Keratinocyte (primary cell): ENCODE measurements around the gene PASD1. TPM values are rescaled to one million over a fixed set of nuclear protein-coding genes. Genes with fewer than 3 reads are reported as not detected.

Source experiments
- DNase-seq: peaks from one replicate; pipeline ENCODE4 v3.0.0-alpha.2; 2011; ENCODE audit warnings: low read depth, missing footprints, low spot score
- FAIRE-seq: peaks from 2 replicates; lab custom pipeline; 2011; peaks lifted over from hg19 to GRCh38; lab: Jason Lieb, UNC
- H2AFZ ChIP-seq: 2 replicates; pipeline ENCODE4 v1.6.0; 2012; ENCODE audit warnings: low read length, control low read depth, inconsistent platforms; ENCODE audit not compliant: control insufficient read depth
- H3K27ac ChIP-seq: 2 replicates; pipeline ENCODE4 v1.5.1; 2011; ENCODE audit warnings: low read length; ENCODE audit not compliant: control insufficient read depth, insufficient read depth
- H3K27me3 ChIP-seq: 3 replicates; pipeline ENCODE4 v1.6.0; 2011; ENCODE audit warnings: low read length; ENCODE audit not compliant: control insufficient read depth, insufficient read depth; ENCODE audit errors: extremely low read depth
- H3K36me3 ChIP-seq, 2 experiments: 2 replicates in 1 of 2; 3 replicates in 1 of 2; pipeline ENCODE4 v1.5.1; 2011; ENCODE audit warnings: low read length in 2 of 2, mild to moderate bottlenecking in 1 of 2; ENCODE audit not compliant: control insufficient read depth in 2 of 2, insufficient read depth in 2 of 2; ENCODE audit errors: extremely low read depth in 1 of 2
- H3K4me1 ChIP-seq: 3 replicates; pipeline ENCODE4 v1.5.1; 2011; ENCODE audit warnings: low read length; ENCODE audit not compliant: control insufficient read depth, insufficient read depth; ENCODE audit errors: extremely low read depth
- H3K4me2 ChIP-seq: 3 replicates; pipeline ENCODE4 v1.6.0; 2011; ENCODE audit warnings: low read depth, low read length; ENCODE audit not compliant: control insufficient read depth, insufficient read depth; ENCODE audit errors: extremely low read depth
- H3K4me3 ChIP-seq, 3 experiments: fragments of 200-600 bp in 1 of 3; sonication (generic) in 1 of 3; 2 replicates in 2 of 3; 3 replicates in 1 of 3; pipeline ENCODE4 v1.5.1; 2011 to 2016; ENCODE audit warnings: low read length in 3 of 3, mild to moderate bottlenecking in 3 of 3, control low read depth in 2 of 3, inconsistent platforms in 1 of 3, low read depth in 1 of 3, mixed read lengths in 1 of 3, mixed run types in 1 of 3, moderate library complexity in 1 of 3; ENCODE audit not compliant: control insufficient read depth in 2 of 3, insufficient read depth in 2 of 3; ENCODE audit errors: extremely low read depth in 1 of 3
- H3K79me2 ChIP-seq: 2 replicates; pipeline ENCODE4 v1.6.0; 2012; ENCODE audit warnings: low read length; ENCODE audit not compliant: control insufficient read depth, insufficient read depth
- H3K9ac ChIP-seq: 3 replicates; pipeline ENCODE4 v1.6.0; 2011; ENCODE audit warnings: low read length; ENCODE audit not compliant: control insufficient read depth, insufficient read depth; ENCODE audit errors: extremely low read depth
- H3K9me1 ChIP-seq: 3 replicates; pipeline ENCODE4 v1.6.0; 2011; ENCODE audit warnings: low read length; ENCODE audit not compliant: control insufficient read depth, insufficient read depth; ENCODE audit errors: extremely low read depth
- H3K9me3 ChIP-seq: 2 replicates; pipeline ENCODE4 v1.5.1; 2012; ENCODE audit warnings: low read depth, low read length; ENCODE audit not compliant: control insufficient read depth
- H4K20me1 ChIP-seq: 3 replicates; pipeline ENCODE4 v1.6.0; 2011; ENCODE audit warnings: low read length; ENCODE audit not compliant: control insufficient read depth, insufficient read depth; ENCODE audit errors: extremely low read depth
- EZH2 ChIP-seq: IDR thresholded peaks from one replicate; pipeline ENCODE4 v1.6.1; 2012; ENCODE audit warnings: inconsistent platforms, mild to moderate bottlenecking, low read length, moderate library complexity
- dilution Hi-C: fragments of 300-500 bp; cut with MboI; formaldehyde crosslinking; loops from one replicate; pipeline ENCODE4 v1.7.0; 2020; ENCODE audit warnings: low sequenced_read_pairs; ENCODE audit not compliant: extremely low pct_ligation_motif_present
- polyA plus RNA-seq, 5 experiments: library from polyadenylated mRNA; depleted of rRNA in 3 of 5; stranded (reverse) in 3 of 5; stranded (forward) in 1 of 5; unstranded in 1 of 5; fragments of >200 nt; gene quantifications; 1 replicate in 1 of 5; 2 replicates in 3 of 5; 3 replicates in 1 of 5; pipeline versions ENCODE4 v1.2.1 to v1.2.3, GENCODE V29; 2011 to 2012; ENCODE audit warnings: missing spikeins in 2 of 5, low read depth in 1 of 5, low replicate concordance in 1 of 5
- TF ChIP-seq, protein P1 (sequence below), 3 experiments: IDR thresholded peaks in 1 of 3; conservative IDR thresholded peaks in 1 of 3; optimal IDR thresholded peaks in 1 of 3; 2 replicates in 2 of 3; 3 replicates in 1 of 3; pipeline versions ENCODE3 to v1.5.1; 2011; ENCODE audit warnings: low read length in 3 of 3, mild to moderate bottlenecking in 3 of 3, moderate library complexity in 2 of 3, control low read depth in 1 of 3, inconsistent platforms in 1 of 3; ENCODE audit not compliant: insufficient read depth in 2 of 3; ENCODE audit errors: extremely low read depth in 1 of 3

PASD1 gene
- polyA plus RNA-seq, 1 donor (not counting 4 experiments of a cell fraction or from before 2014, with no cell fraction given) = not detected

DNA sequence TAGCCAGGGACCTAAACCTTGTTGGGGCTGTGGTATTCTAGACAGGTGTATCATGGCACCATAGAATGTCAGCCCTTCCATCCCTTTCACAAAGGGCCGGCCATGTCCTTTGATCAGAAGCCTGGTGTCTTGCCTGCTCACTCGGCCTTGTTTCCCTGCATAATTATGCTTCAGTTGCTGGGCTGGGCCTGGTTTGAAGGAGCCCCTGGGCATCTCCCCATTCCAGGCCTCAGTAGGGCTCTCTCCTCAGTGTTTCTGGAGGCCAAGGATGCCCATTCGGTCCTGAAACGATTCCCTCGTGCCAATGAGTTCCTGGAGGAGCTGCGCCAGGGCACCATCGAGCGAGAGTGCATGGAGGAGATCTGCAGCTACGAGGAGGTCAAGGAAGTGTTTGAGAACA is 136.3 kb downstream of the PASD1 start:
- Histone ChIP-seq H3K4me1 (no peaks in the 10 kb centered on the region), H3K36me3 (no peaks in the 10 kb centered on the region), H3K27ac (no peak overlapping the region), H3K4me3 (no peak overlapping the region), H3K9me1 (no peaks in the 10 kb centered on the region), H3K79me2 (no peaks in the 10 kb centered on the region), H2AFZ (no peak overlapping the region), H4K20me1 (no peaks in the 10 kb centered on the region), H3K4me2 (no peak overlapping the region), H3K27me3 (peaks cover 4% of the 10 kb centered on the region), H3K9me3 (no peaks in the 10 kb centered on the region), H3K9ac (no peak overlapping the region)
- dilution Hi-C loops = no loop called here
- TF ChIP-seq, protein P1, sequence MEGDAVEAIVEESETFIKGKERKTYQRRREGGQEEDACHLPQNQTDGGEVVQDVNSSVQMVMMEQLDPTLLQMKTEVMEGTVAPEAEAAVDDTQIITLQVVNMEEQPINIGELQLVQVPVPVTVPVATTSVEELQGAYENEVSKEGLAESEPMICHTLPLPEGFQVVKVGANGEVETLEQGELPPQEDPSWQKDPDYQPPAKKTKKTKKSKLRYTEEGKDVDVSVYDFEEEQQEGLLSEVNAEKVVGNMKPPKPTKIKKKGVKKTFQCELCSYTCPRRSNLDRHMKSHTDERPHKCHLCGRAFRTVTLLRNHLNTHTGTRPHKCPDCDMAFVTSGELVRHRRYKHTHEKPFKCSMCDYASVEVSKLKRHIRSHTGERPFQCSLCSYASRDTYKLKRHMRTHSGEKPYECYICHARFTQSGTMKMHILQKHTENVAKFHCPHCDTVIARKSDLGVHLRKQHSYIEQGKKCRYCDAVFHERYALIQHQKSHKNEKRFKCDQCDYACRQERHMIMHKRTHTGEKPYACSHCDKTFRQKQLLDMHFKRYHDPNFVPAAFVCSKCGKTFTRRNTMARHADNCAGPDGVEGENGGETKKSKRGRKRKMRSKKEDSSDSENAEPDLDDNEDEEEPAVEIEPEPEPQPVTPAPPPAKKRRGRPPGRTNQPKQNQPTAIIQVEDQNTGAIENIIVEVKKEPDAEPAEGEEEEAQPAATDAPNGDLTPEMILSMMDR (optimal IDR thresholded peaks at IDR 0.05 in 1 of 3, IDR thresholded peaks at IDR 0.05 in 1 of 3, conservative IDR thresholded peaks at IDR 0.05 in 1 of 3; ENCODE audit: extremely low read depth in 1 of 3, insufficient read depth in 2 of 3, low read length in 3 of 3) = no peak
- TF ChIP-seq EZH2 = no peak
- FAIRE-seq (no peak), DNase-seq (no peak)

DNA sequence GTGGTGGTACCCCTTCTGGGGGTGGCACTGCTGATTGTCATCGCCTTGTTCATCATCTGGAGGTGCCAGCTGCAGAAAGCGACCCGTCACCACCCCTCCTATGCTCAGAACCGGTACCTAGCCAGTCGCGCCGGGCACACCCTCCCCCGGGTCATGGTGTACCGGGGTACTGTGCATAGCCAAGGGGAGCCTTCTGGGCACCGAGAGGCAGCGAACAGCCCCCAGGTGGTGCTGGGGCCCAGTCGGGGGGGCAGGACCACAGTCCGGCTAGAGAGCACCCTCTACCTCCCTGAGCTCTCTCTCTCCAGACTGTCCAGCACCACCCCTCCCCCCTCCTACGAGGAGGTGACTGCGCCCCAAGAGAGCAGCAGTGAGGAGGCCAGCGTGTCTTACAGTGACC is 137.1 kb downstream of the PASD1 start:
- no peaks in the 10 kb centered on the region for H3K79me2 ChIP-seq
- dilution Hi-C loops = no loop called here
- no peaks in the 10 kb centered on the region for H3K9me1 ChIP-seq
- H3K4me3 ChIP-seq = no peak overlapping the region
- H3K4me1 ChIP-seq = no peaks in the 10 kb centered on the region
- H3K4me2 ChIP-seq = no peak overlapping the region
- H4K20me1 ChIP-seq = no peaks in the 10 kb centered on the region
- peaks cover 4% of the 10 kb centered on the region for H3K27me3 ChIP-seq
- H3K27ac ChIP-seq = no peak overlapping the region
- no peak for DNase-seq
- no peaks in the 10 kb centered on the region for H3K9me3 ChIP-seq
- no peak for FAIRE-seq
- no peak overlapping the region for H2AFZ ChIP-seq
- no peak overlapping the region for H3K9ac ChIP-seq
- H3K36me3 ChIP-seq = no peaks in the 10 kb centered on the region
- TF ChIP-seq EZH2 = no peak
- TF ChIP-seq, protein P1 (optimal IDR thresholded peaks at IDR 0.05 in 1 of 3, IDR thresholded peaks at IDR 0.05 in 1 of 3, conservative IDR thresholded peaks at IDR 0.05 in 1 of 3; ENCODE audit: extremely low read depth in 1 of 3, insufficient read depth in 2 of 3, low read length in 3 of 3) = no peak
